Panc1 (cell line): ENCODE results near the gene MYO18A. TPM values are rescaled to one million over a fixed set of nuclear protein-coding genes. Genes with fewer than 3 reads are reported as not detected.

Experiments used
- ATAC-seq: fragments of 200-7000 bp; cut with Tn5 transposase; 2 replicates; pipeline ENCODE4 v1.9.1; 2020; ENCODE audit warnings: mild to moderate bottlenecking, moderate library complexity
- BruUV-seq: library from RNA; stranded (reverse); fragments of 400-500 nt; replicated peaks from 2 replicates; lab custom pipeline; 2021; lab: Mats Ljungman, UMichigan
- CTCF ChIA-PET: fragments of 300-600 bp; sonication (Branson Sonifier 250); formaldehyde crosslinking; loops from one replicate; lab custom pipeline; 2022; ENCODE audit warnings: antibody characterized with exemption; lab: Charles Lee
- POLR2A ChIA-PET: fragments of 300-600 bp; sonication (Branson Sonifier 250); formaldehyde crosslinking; loops from one replicate; lab custom pipeline; 2022; ENCODE audit warnings: antibody characterized with exemption; lab: Charles Lee
- DNase-seq: peaks from one replicate; pipeline ENCODE4 v3.0.0-alpha.2; 2010; ENCODE audit warnings: low read depth, low spot score
- H3K27ac ChIP-seq: 2 replicates; pipeline ENCODE4 v1.5.1; 2011; ENCODE audit warnings: mild to moderate bottlenecking, low read length, inconsistent platforms
- H3K27me3 ChIP-seq: fragments of 200-500 bp; sonication (Bioruptor generic); 2 replicates; pipeline ENCODE4 v1.6.0; 2014; ENCODE audit warnings: low read length, inconsistent platforms; ENCODE audit not compliant: control insufficient read depth, insufficient read depth
- H3K36me3 ChIP-seq: fragments of 200-500 bp; sonication (Bioruptor generic); 2 replicates; pipeline ENCODE4 v1.5.1; 2014; ENCODE audit warnings: inconsistent platforms, mild to moderate bottlenecking, low read length, moderate library complexity; ENCODE audit not compliant: control insufficient read depth, insufficient read depth
- H3K4me1 ChIP-seq: 2 replicates; pipeline ENCODE4 v1.5.1; 2011; ENCODE audit warnings: inconsistent platforms, mild to moderate bottlenecking, low read length, moderate library complexity; ENCODE audit not compliant: control insufficient read depth, insufficient read depth
- H3K4me3 ChIP-seq, 2 experiments: 2 replicates each; pipeline ENCODE4 v1.5.1; 2011 to 2012; ENCODE audit warnings: low read depth in 2 of 2, low read length in 2 of 2, mild to moderate bottlenecking in 2 of 2, inconsistent platforms in 1 of 2, moderate library complexity in 1 of 2
- H3K9me3 ChIP-seq: fragments of 200-500 bp; sonication (Bioruptor generic); 2 replicates; pipeline ENCODE4 v1.5.1; 2014; ENCODE audit warnings: low read depth, mild to moderate bottlenecking, inconsistent platforms, low read length, moderate library complexity; ENCODE audit not compliant: control insufficient read depth, insufficient read depth
- POLR2AphosphoS5 ChIP-seq: IDR thresholded peaks from 2 replicates; pipeline ENCODE4 v1.6.1; 2012; ENCODE audit warnings: mild to moderate bottlenecking, low read depth, low read length, moderate library complexity
- SIN3A ChIP-seq: IDR thresholded peaks from 2 replicates; pipeline ENCODE4 v1.6.1; 2012; ENCODE audit warnings: low read depth, mild to moderate bottlenecking, low read length, moderate library complexity, borderline replicate concordance; ENCODE audit not compliant: insufficient read depth
- TCF7L2 ChIP-seq: IDR thresholded peaks from 2 replicates; pipeline ENCODE4 v1.6.1; 2011; ENCODE audit warnings: mild to moderate bottlenecking, low read depth, low read length, inconsistent platforms
- in situ Hi-C: cut with HindIII; loops from 2 replicates; pipeline ENCODE4 v1.10.0; 2016; ENCODE audit warnings: low sequenced_read_pairs, low pct_unique_long_range_greater_than_20kb
- intact Hi-C: fragments of 100-400 bp; cut with micrococcal nuclease; formaldehyde crosslinking; loops from one replicate; pipeline ENCODE4 v1.10.0; 2022; ENCODE audit not compliant: unreplicated experiment
- total RNA-seq: library from RNA; stranded (reverse); gene quantifications from one replicate; pipeline ENCODE4 v1.2.1, GENCODE V29; 2021; ENCODE audit not compliant: unreplicated experiment
- TF ChIP-seq, protein P1 (sequence below), 2 experiments: IDR thresholded peaks; 2 replicates each; pipeline ENCODE4 v1.6.1; 2011 to 2012; ENCODE audit warnings: low read depth in 2 of 2, control low read depth in 1 of 2, low read length in 1 of 2, mild to moderate bottlenecking in 1 of 2, moderate library complexity in 1 of 2; ENCODE audit not compliant: insufficient read depth in 1 of 2

MYO18A gene
- total RNA-seq, 1 experiment from 2014 or later = 108 TPM

DNA sequence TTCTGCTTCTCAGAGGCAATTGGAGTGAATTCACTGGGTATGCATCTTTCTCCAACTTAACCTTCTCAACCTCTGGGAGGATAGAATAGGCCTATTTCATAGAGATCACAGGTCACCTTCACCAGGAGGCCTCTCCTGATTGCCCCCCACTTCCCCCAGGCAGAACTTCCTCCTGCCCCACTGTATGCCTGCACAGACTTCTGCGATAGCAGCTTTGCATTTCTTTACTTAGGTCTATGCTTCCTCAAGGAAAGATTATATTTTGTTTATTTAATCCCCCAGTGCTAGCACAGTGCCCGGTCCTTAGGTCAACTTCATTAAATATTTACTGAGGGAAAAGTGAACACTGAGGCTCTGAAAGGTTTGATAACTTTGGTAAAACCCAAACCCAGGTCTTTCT lies 19.9 kb downstream of the MYO18A start:
- Histone ChIP-seq H3K27me3 (no peaks in the 10 kb centered on the region), H3K36me3 (no peaks in the 10 kb centered on the region), H3K4me3 (no peak overlapping the region), H3K4me1 (peaks cover 60% of the 10 kb centered on the region), H3K27ac (peak overlapping the region; percentile 97), H3K9me3 (no peaks in the 10 kb centered on the region)
- intact Hi-C loops = no loop called here
- BruUV-seq = no TSS peak
- POLR2A ChIA-PET = interaction anchor here (0.6 to 1.1 kb wide), 2 partner anchors 16 to 19 kb away, joined by 3 to 6 read pairs; no protein-coding TSS in a partner anchor
- in situ Hi-C loops = no loop called here
- CTCF ChIA-PET = interaction anchor here (0.7 to 0.9 kb wide), 2 partner anchors 11 to 20 kb away, joined by 3 to 5 read pairs; partner anchors contain the start of gene MYO18A
- no peak for ATAC-seq
- no peak for DNase-seq
- TF ChIP-seq, protein P1, sequence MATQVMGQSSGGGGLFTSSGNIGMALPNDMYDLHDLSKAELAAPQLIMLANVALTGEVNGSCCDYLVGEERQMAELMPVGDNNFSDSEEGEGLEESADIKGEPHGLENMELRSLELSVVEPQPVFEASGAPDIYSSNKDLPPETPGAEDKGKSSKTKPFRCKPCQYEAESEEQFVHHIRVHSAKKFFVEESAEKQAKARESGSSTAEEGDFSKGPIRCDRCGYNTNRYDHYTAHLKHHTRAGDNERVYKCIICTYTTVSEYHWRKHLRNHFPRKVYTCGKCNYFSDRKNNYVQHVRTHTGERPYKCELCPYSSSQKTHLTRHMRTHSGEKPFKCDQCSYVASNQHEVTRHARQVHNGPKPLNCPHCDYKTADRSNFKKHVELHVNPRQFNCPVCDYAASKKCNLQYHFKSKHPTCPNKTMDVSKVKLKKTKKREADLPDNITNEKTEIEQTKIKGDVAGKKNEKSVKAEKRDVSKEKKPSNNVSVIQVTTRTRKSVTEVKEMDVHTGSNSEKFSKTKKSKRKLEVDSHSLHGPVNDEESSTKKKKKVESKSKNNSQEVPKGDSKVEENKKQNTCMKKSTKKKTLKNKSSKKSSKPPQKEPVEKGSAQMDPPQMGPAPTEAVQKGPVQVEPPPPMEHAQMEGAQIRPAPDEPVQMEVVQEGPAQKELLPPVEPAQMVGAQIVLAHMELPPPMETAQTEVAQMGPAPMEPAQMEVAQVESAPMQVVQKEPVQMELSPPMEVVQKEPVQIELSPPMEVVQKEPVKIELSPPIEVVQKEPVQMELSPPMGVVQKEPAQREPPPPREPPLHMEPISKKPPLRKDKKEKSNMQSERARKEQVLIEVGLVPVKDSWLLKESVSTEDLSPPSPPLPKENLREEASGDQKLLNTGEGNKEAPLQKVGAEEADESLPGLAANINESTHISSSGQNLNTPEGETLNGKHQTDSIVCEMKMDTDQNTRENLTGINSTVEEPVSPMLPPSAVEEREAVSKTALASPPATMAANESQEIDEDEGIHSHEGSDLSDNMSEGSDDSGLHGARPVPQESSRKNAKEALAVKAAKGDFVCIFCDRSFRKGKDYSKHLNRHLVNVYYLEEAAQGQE (IDR thresholded peaks at IDR 0.05; ENCODE audit: insufficient read depth in 1 of 2, low read depth in 2 of 2, low read length in 1 of 2) = no peak
- TF ChIP-seq SIN3A (no peak), TCF7L2 (no peak), POLR2AphosphoS5 (no peak)

- ChIA-PET POLR2A (interaction anchor here (0.6 to 0.7 kb wide), 2 partner anchors 19 to 20 kb away, joined by 3 to 6 read pairs; no protein-coding TSS in a partner anchor), CTCF (interaction anchor here (0.6 to 0.9 kb wide), 3 partner anchors 10 to 21 kb away, joined by 3 to 5 read pairs (median 5); partner anchors contain the start of gene MYO18A)
- peak overlapping the region; percentile 97 for H3K27ac ChIP-seq
- H3K27me3 ChIP-seq = no peaks in the 10 kb centered on the region
- peaks cover 68% of the 10 kb centered on the region for H3K4me1 ChIP-seq
- BruUV-seq = no TSS peak
- in situ Hi-C loops (no loop called here), intact Hi-C loops (no loop called here)
- ATAC-seq = no peak
- TF ChIP-seq, protein P1 (IDR thresholded peaks at IDR 0.05; ENCODE audit: insufficient read depth in 1 of 2, low read depth in 2 of 2, low read length in 1 of 2) = no peak
- no peak; the same call in 1 of the 2 replicates for TF ChIP-seq POLR2AphosphoS5
- TF ChIP-seq TCF7L2 = no peak
- H3K4me3 ChIP-seq = peak overlapping the region in 1 of 2 experiments; percentile 22; a peak in 2 of 4 replicates
- DNase-seq = no peak
- H3K36me3 ChIP-seq = no peaks in the 10 kb centered on the region
- no peaks in the 10 kb centered on the region for H3K9me3 ChIP-seq
Observed at GRCh38 chr17:29159306-29159860, 20.8 kb downstream of the MYO18A start.
